ENCODE results near the gene SLC48A1.

SLC48A1 gene

GRCh38 chr12:47744005-47744651 is 28.9 kb upstream of the SLC48A1 start:
- TF ChIP-seq FOXK2 (IDR thresholded peaks at IDR 0.05) = no peak
- no peak for TF ChIP-seq PKNOX1 (IDR thresholded peaks at IDR 0.05)
- TF ChIP-seq HDGF (IDR thresholded peaks at IDR 0.05; ENCODE audit: borderline replicate concordance) = no peak
- no peak for TF ChIP-seq L3MBTL2 (conservative IDR thresholded peaks at IDR 0.05)
- no peak for TF ChIP-seq SUZ12 (IDR thresholded peaks at IDR 0.05)
- TF ChIP-seq ELF4 (IDR thresholded peaks at IDR 0.05) = no peak
- no peak for TF ChIP-seq BHLHE40 (IDR thresholded peaks at IDR 0.05; ENCODE audit: borderline replicate concordance)
- TF ChIP-seq TARDBP (IDR thresholded peaks at IDR 0.05) = no peak
- no peak for TF ChIP-seq FOXM1 (IDR thresholded peaks at IDR 0.05; ENCODE audit: borderline replicate concordance)
- no peak for TF ChIP-seq SP1 (IDR thresholded peaks at IDR 0.05)
- no peak; the same call in 1 of the 2 replicates for TF ChIP-seq CTBP1 (IDR thresholded peaks at IDR 0.05; ENCODE audit: borderline replicate concordance)
- POLR2A ChIA-PET = interaction anchor here (0.8 to 1.6 kb wide), 6 partner anchors 11 to 94 kb away, joined by 3 to 6 read pairs (median 4); no protein-coding TSS in a partner anchor
- CTCF ChIA-PET = interaction anchor here (1.0 to 6.3 kb wide), 10 partner anchors 10 to 94 kb away, joined by 3 to 85 read pairs (median 6); partner anchors contain the start of gene SLC48A1
- peak; percentile 42 for DNase-seq (ENCODE audit: extremely low spot score)

- ChIA-PET POLR2A (interaction anchor here (0.8 to 1.1 kb wide), 3 partner anchors 23 to 94 kb away, joined by 3 to 4 read pairs (median 3); no protein-coding TSS in a partner anchor), CTCF (interaction anchor here (1.0 to 6.3 kb wide), 9 partner anchors 9 to 93 kb away, joined by 3 to 85 read pairs (median 6); partner anchors contain the start of gene SLC48A1)
- DNase-seq (ENCODE audit: extremely low spot score) = no peak
- no peak for TF ChIP-seq BHLHE40 (IDR thresholded peaks at IDR 0.05; ENCODE audit: borderline replicate concordance)
- TF ChIP-seq ZNF384 (IDR thresholded peaks at IDR 0.05) = no peak
- no peak for TF ChIP-seq FOXA1 (IDR thresholded peaks at IDR 0.05)
- no peak for TF ChIP-seq FOXK2 (IDR thresholded peaks at IDR 0.05)
- no peak for TF ChIP-seq SP1 (IDR thresholded peaks at IDR 0.05)
- no peak for TF ChIP-seq TARDBP (IDR thresholded peaks at IDR 0.05)
- TF ChIP-seq SUZ12 (IDR thresholded peaks at IDR 0.05) = no peak
- no peak for TF ChIP-seq NFRKB (IDR thresholded peaks at IDR 0.05)
- no peak for TF ChIP-seq ELF4 (IDR thresholded peaks at IDR 0.05)
- no peak for TF ChIP-seq CTBP1 (IDR thresholded peaks at IDR 0.05; ENCODE audit: borderline replicate concordance)
- no peak for TF ChIP-seq PKNOX1 (IDR thresholded peaks at IDR 0.05)
Measured at GRCh38 chr12:47744778-47745436, 28.1 kb upstream of the SLC48A1 start.

GRCh38 chr12:47745485-47746041 is 27.5 kb upstream of the SLC48A1 start:
- TF ChIP-seq ELF4 (IDR thresholded peaks at IDR 0.05) (no peak), BHLHE40 (IDR thresholded peaks at IDR 0.05; ENCODE audit: borderline replicate concordance) (no peak), TARDBP (IDR thresholded peaks at IDR 0.05) (no peak), FOXK2 (IDR thresholded peaks at IDR 0.05) (no peak), FOXA1 (IDR thresholded peaks at IDR 0.05) (no peak), NFRKB (IDR thresholded peaks at IDR 0.05) (no peak), L3MBTL2 (conservative IDR thresholded peaks at IDR 0.05) (no peak), ARNT (IDR thresholded peaks at IDR 0.05) (no peak), PKNOX1 (IDR thresholded peaks at IDR 0.05) (no peak), HDGF (IDR thresholded peaks at IDR 0.05; ENCODE audit: borderline replicate concordance) (no peak), SUZ12 (IDR thresholded peaks at IDR 0.05) (no peak), CTBP1 (IDR thresholded peaks at IDR 0.05; ENCODE audit: borderline replicate concordance) (no peak), LEF1 (IDR thresholded peaks at IDR 0.05; ENCODE audit: borderline replicate concordance) (no peak), SP1 (IDR thresholded peaks at IDR 0.05) (no peak), ZNF384 (IDR thresholded peaks at IDR 0.05) (no peak), FOXM1 (IDR thresholded peaks at IDR 0.05; ENCODE audit: borderline replicate concordance) (no peak)
- no peak for DNase-seq (ENCODE audit: extremely low spot score)
- POLR2A ChIA-PET = interaction anchor here (0.8 kb wide), 1 partner anchor 24 kb away, joined by 3 read pairs; no protein-coding TSS in a partner anchor
- CTCF ChIA-PET = interaction anchor here (6.3 kb wide), 1 partner anchor 23 kb away, joined by 85 read pairs; no protein-coding TSS in a partner anchor

- DNase-seq (ENCODE audit: extremely low spot score) = no peak
- ChIA-PET CTCF (no interaction called here), POLR2A (no interaction called here)
- TF ChIP-seq LEF1 (IDR thresholded peaks at IDR 0.05; ENCODE audit: borderline replicate concordance) (no peak), TARDBP (IDR thresholded peaks at IDR 0.05) (no peak), SUZ12 (IDR thresholded peaks at IDR 0.05) (no peak), BHLHE40 (IDR thresholded peaks at IDR 0.05; ENCODE audit: borderline replicate concordance) (no peak), NFRKB (IDR thresholded peaks at IDR 0.05) (no peak), FOXA1 (IDR thresholded peaks at IDR 0.05) (no peak), HDGF (IDR thresholded peaks at IDR 0.05; ENCODE audit: borderline replicate concordance) (no peak), PKNOX1 (IDR thresholded peaks at IDR 0.05) (no peak), SP1 (IDR thresholded peaks at IDR 0.05) (no peak), FOXK2 (IDR thresholded peaks at IDR 0.05) (no peak)
Measured at GRCh38 chr12:47746073-47746472, 27.0 kb upstream of the SLC48A1 start.

- TF ChIP-seq PKNOX1 (IDR thresholded peaks at IDR 0.05) = no peak
- no peak for TF ChIP-seq CTBP1 (IDR thresholded peaks at IDR 0.05; ENCODE audit: borderline replicate concordance)
- TF ChIP-seq BHLHE40 (IDR thresholded peaks at IDR 0.05; ENCODE audit: borderline replicate concordance) = no peak
- no peak for TF ChIP-seq TARDBP (IDR thresholded peaks at IDR 0.05)
- TF ChIP-seq L3MBTL2 (conservative IDR thresholded peaks at IDR 0.05) = no peak
- no peak for TF ChIP-seq FOXM1 (IDR thresholded peaks at IDR 0.05; ENCODE audit: borderline replicate concordance)
- no peak for TF ChIP-seq NFRKB (IDR thresholded peaks at IDR 0.05)
- no peak for TF ChIP-seq SP1 (IDR thresholded peaks at IDR 0.05)
- no peak for TF ChIP-seq ARNT (IDR thresholded peaks at IDR 0.05)
- TF ChIP-seq ELF4 (IDR thresholded peaks at IDR 0.05) = no peak
- TF ChIP-seq ZNF384 (IDR thresholded peaks at IDR 0.05) = no peak
- TF ChIP-seq LEF1 (IDR thresholded peaks at IDR 0.05; ENCODE audit: borderline replicate concordance) = no peak
- no peak for TF ChIP-seq SUZ12 (IDR thresholded peaks at IDR 0.05)
- TF ChIP-seq FOXA1 (IDR thresholded peaks at IDR 0.05) = no peak
- no peak for TF ChIP-seq FOXK2 (IDR thresholded peaks at IDR 0.05)
- TF ChIP-seq HDGF (IDR thresholded peaks at IDR 0.05; ENCODE audit: borderline replicate concordance) = no peak
- ChIA-PET CTCF (no interaction called here), POLR2A (no interaction called here)
- DNase-seq (ENCODE audit: extremely low spot score) = no peak
Measured at GRCh38 chr12:47746523-47746922, 26.5 kb upstream of the SLC48A1 start.

Data from HEK293T (cell line).